Measurements from ENCODE around the gene IFFO2. TPM values are rescaled to one million over a fixed set of nuclear protein-coding genes. Genes with fewer than 3 reads are reported as not detected.

The IFFO2 gene
- total and polyA plus RNA-seq, 4 donors, result 7.6 to 18.9 (median 8.3) TPM

GRCh38 chr1:18974005-18974404 lies 17.5 kb upstream of the IFFO2 start:
- Histone ChIP-seq H3K9me3 (ENCODE audit: control insufficient read depth in 4 of 4, insufficient read depth in 3 of 4, low read length in 3 of 4) (peaks cover 0 to 3% (median 0%) of the 10 kb centered on the region in 4 donors), H3K9ac (ENCODE audit: insufficient read depth in 1 of 2, low read length in 2 of 2) (no peak overlapping the region), H3K4me3 (no peak overlapping the region), H3K36me3 (ENCODE audit: control insufficient read depth in 4 of 4, insufficient read depth in 4 of 4, low read length in 4 of 4) (no peaks in the 10 kb centered on the region), H3K4me1 (ENCODE audit: control insufficient read depth in 5 of 5, insufficient read depth in 5 of 5, low read length in 5 of 5) (peaks cover 0 to 3% (median 0%) of the 10 kb centered on the region in 5 donors), H3K27ac (ENCODE audit: low read depth in 1 of 2, low read length in 1 of 2) (no peak overlapping the region), H3K27me3 (ENCODE audit: control insufficient read depth in 3 of 3, insufficient read depth in 3 of 3, low read length in 2 of 3) (no peaks in the 10 kb centered on the region)
- ATAC-seq (ENCODE audit: insufficient read depth, low FRiP score) (no peak), DNase-seq (no peak)
- no peak for TF ChIP-seq CTCF (IDR thresholded peaks at IDR 0.05; ENCODE audit: control extremely low read depth, extremely low read depth)
- WGBS, 2 donors, result 94 to 95% methylated on average over 8 of the region's 8 CpGs

- Histone ChIP-seq H3K4me3 (no peak overlapping the region), H3K4me1 (ENCODE audit: control insufficient read depth in 5 of 5, insufficient read depth in 5 of 5, low read length in 5 of 5) (peaks cover 0 to 3% (median 0%) of the 10 kb centered on the region in 5 donors), H3K9me3 (ENCODE audit: control insufficient read depth in 4 of 4, insufficient read depth in 3 of 4, low read length in 3 of 4) (peaks cover 0 to under 1% (median 0%) of the 10 kb centered on the region in 4 donors), H3K27me3 (ENCODE audit: control insufficient read depth in 3 of 3, insufficient read depth in 3 of 3, low read length in 2 of 3) (no peaks in the 10 kb centered on the region), H3K9ac (ENCODE audit: insufficient read depth in 1 of 2, low read length in 2 of 2) (no peak overlapping the region), H3K27ac (ENCODE audit: low read depth in 1 of 2, low read length in 1 of 2) (no peak overlapping the region), H3K36me3 (ENCODE audit: control insufficient read depth in 4 of 4, insufficient read depth in 4 of 4, low read length in 4 of 4) (no peaks in the 10 kb centered on the region)
- TF ChIP-seq CTCF (IDR thresholded peaks at IDR 0.05; ENCODE audit: control extremely low read depth, extremely low read depth), result no peak
- DNase-seq, result no peak
- ATAC-seq (ENCODE audit: insufficient read depth, low FRiP score), result no peak
- 78 to 85% methylated on average over 7 of the region's 7 CpGs for WGBS, 2 donors
Measured at GRCh38 chr1:18973446-18973955, 17.0 kb upstream of the IFFO2 start.

- no peaks in the 10 kb centered on the region for H3K36me3 ChIP-seq (ENCODE audit: control insufficient read depth in 4 of 4, insufficient read depth in 4 of 4, low read length in 4 of 4)
- ATAC-seq (ENCODE audit: insufficient read depth, low FRiP score), result no peak
- peaks cover 0 to 3% (median 0%) of the 10 kb centered on the region in 5 donors for H3K4me1 ChIP-seq (ENCODE audit: control insufficient read depth in 5 of 5, insufficient read depth in 5 of 5, low read length in 5 of 5)
- no peak overlapping the region for H3K27ac ChIP-seq (ENCODE audit: low read depth in 1 of 2, low read length in 1 of 2)
- no peaks in the 10 kb centered on the region for H3K27me3 ChIP-seq (ENCODE audit: control insufficient read depth in 3 of 3, insufficient read depth in 3 of 3, low read length in 2 of 3)
- H3K9me3 ChIP-seq (ENCODE audit: control insufficient read depth in 4 of 4, insufficient read depth in 3 of 4, low read length in 3 of 4), result no peaks in the 10 kb centered on the region
- DNase-seq, result no peak
- no peak for TF ChIP-seq CTCF (IDR thresholded peaks at IDR 0.05; ENCODE audit: control extremely low read depth, extremely low read depth)
- no peak overlapping the region for H3K4me3 ChIP-seq
- H3K9ac ChIP-seq (ENCODE audit: insufficient read depth in 1 of 2, low read length in 2 of 2), result no peak overlapping the region
- 38 to 47% methylated on average over 7 of the region's 7 CpGs for WGBS, 2 donors
Measured at GRCh38 chr1:18972991-18973390, 16.5 kb upstream of the IFFO2 start.

GRCh38 chr1:18972531-18972930 lies 16.1 kb upstream of the IFFO2 start:
- no peak overlapping the region for H3K4me3 ChIP-seq
- no peaks in the 10 kb centered on the region for H3K27me3 ChIP-seq (ENCODE audit: control insufficient read depth in 3 of 3, insufficient read depth in 3 of 3, low read length in 2 of 3)
- peak in 2 of 3 donors; percentile 44 to 48 for DNase-seq
- WGBS, 2 donors, result 14 to 16% methylated on average over 2 of the region's 2 CpGs
- peaks cover 0 to 3% (median 0%) of the 10 kb centered on the region in 5 donors for H3K4me1 ChIP-seq (ENCODE audit: control insufficient read depth in 5 of 5, insufficient read depth in 5 of 5, low read length in 5 of 5)
- ATAC-seq (ENCODE audit: insufficient read depth, low FRiP score), result no peak
- H3K36me3 ChIP-seq (ENCODE audit: control insufficient read depth in 4 of 4, insufficient read depth in 4 of 4, low read length in 4 of 4), result no peaks in the 10 kb centered on the region
- no peak overlapping the region for H3K27ac ChIP-seq (ENCODE audit: low read depth in 1 of 2, low read length in 1 of 2)
- H3K9me3 ChIP-seq (ENCODE audit: control insufficient read depth in 4 of 4, insufficient read depth in 3 of 4, low read length in 3 of 4), result no peaks in the 10 kb centered on the region
- TF ChIP-seq CTCF (IDR thresholded peaks at IDR 0.05; ENCODE audit: control extremely low read depth, extremely low read depth), result peak; percentile 41
- no peak overlapping the region for H3K9ac ChIP-seq (ENCODE audit: insufficient read depth in 1 of 2, low read length in 2 of 2)

All from lung (tissue), 12 donors.